Loucy (cell line): ENCODE results near the gene RAD51C.
"Not testable (repeated sequence)": the region's sequence is repeated elsewhere in the genome, so short reads cannot be mapped to it uniquely, and the experiment has no call there.

Source experiments
- H2AFZ ChIP-seq: fragments of 200-600 bp; sonication (generic); 2 replicates; pipeline ENCODE4 v1.6.0; 2016; ENCODE audit warnings: antibody characterized with exemption, mild to moderate bottlenecking, low read length, moderate library complexity
- H3F3A ChIP-seq: fragments of 200-600 bp; 2 replicates; pipeline ENCODE4 v1.6.0; 2016; ENCODE audit warnings: antibody characterized with exemption, low read depth, mild to moderate bottlenecking
- H3K27me3 ChIP-seq: fragments of 200-600 bp; sonication (generic); 2 replicates; pipeline ENCODE4 v1.6.1; 2014; ENCODE audit warnings: low read length, mild to moderate bottlenecking; ENCODE audit not compliant: insufficient read depth, poor library complexity, severe bottlenecking
- H3K36me3 ChIP-seq: fragments of 200-600 bp; sonication (generic); 2 replicates; pipeline ENCODE4 v1.6.1; 2016; ENCODE audit warnings: low read length; ENCODE audit not compliant: insufficient read depth
- H3K4me1 ChIP-seq: fragments of 200-600 bp; sonication (generic); 2 replicates; pipeline ENCODE4 v1.5.1; 2014; ENCODE audit warnings: low read length, mild to moderate bottlenecking; ENCODE audit not compliant: insufficient read depth, poor library complexity, severe bottlenecking
- H3K4me2 ChIP-seq: fragments of 200-600 bp; sonication (generic); 2 replicates; pipeline ENCODE4 v1.6.0; 2014; ENCODE audit warnings: antibody characterized with exemption, low read length, low read depth, mild to moderate bottlenecking; ENCODE audit not compliant: poor library complexity, severe bottlenecking
- H3K4me3 ChIP-seq: fragments of 200-600 bp; sonication (generic); 2 replicates; pipeline ENCODE4 v1.5.1; 2014; ENCODE audit warnings: low read length, mild to moderate bottlenecking, mixed read lengths; ENCODE audit not compliant: poor library complexity, severe bottlenecking
- H3K79me2 ChIP-seq: fragments of 200-600 bp; sonication (generic); 2 replicates; pipeline ENCODE4 v1.6.1; 2014; ENCODE audit warnings: low read length; ENCODE audit not compliant: insufficient read depth
- H3K9ac ChIP-seq: fragments of 200-600 bp; sonication (generic); 2 replicates; pipeline ENCODE4 v1.6.0; 2014; ENCODE audit warnings: mild to moderate bottlenecking, low read depth, low read length, moderate library complexity; ENCODE audit not compliant: poor library complexity, severe bottlenecking
- H3K9me2 ChIP-seq: fragments of 200-600 bp; sonication (generic); replicated peaks from 2 replicates; pipeline ENCODE4 v1.6.1; 2016; ENCODE audit warnings: low read depth, low read length, mixed read lengths
- H3K9me3 ChIP-seq: fragments of 200-600 bp; sonication (generic); 2 replicates; pipeline ENCODE4 v1.6.1; 2014; ENCODE audit warnings: mild to moderate bottlenecking, antibody characterized with exemption, low read length, low read depth; ENCODE audit not compliant: insufficient read depth
- H4K20me1 ChIP-seq: fragments of 200-600 bp; sonication (generic); 2 replicates; pipeline ENCODE4 v1.6.0; 2014; ENCODE audit warnings: antibody characterized with exemption, low read length, mild to moderate bottlenecking; ENCODE audit not compliant: insufficient read depth, poor library complexity, severe bottlenecking
- EZH2phosphoT487 ChIP-seq: fragments of 200-600 bp; IDR thresholded peaks from 2 replicates; pipeline ENCODE4 v1.6.1; 2018; ENCODE audit warnings: antibody characterized with exemption, mild to moderate bottlenecking, moderate library complexity, borderline replicate concordance
- TF ChIP-seq, protein P1 (sequence below): fragments of 200-600 bp; sonication (generic); conservative IDR thresholded peaks from 2 replicates; pipeline ENCODE4 v1.5.1; 2014; ENCODE audit warnings: mild to moderate bottlenecking, antibody characterized with exemption, low read length

The RAD51C gene

GRCh38 chr17:58734811-58735210 lies 42.4 kb downstream of the RAD51C start:
- Histone ChIP-seq H4K20me1 (no peaks in the 10 kb centered on the region), H3K79me2 (no peaks in the 10 kb centered on the region), H3K4me2 (no peak overlapping the region), H3K27me3 (no peaks in the 10 kb centered on the region), H3K4me1 (no peaks in the 10 kb centered on the region), H3K9me3 (no peaks in the 10 kb centered on the region), H3F3A (no peaks in the 10 kb centered on the region), H3K36me3 (peaks cover 9% of the 10 kb centered on the region; the same call in 1 of the 2 replicates), H3K4me3 (no peak overlapping the region), H3K9me2 (no peaks in the 10 kb centered on the region), H2AFZ (no peak overlapping the region), H3K9ac (no peak overlapping the region)
- no peak for TF ChIP-seq EZH2phosphoT487
- TF ChIP-seq, protein P1, sequence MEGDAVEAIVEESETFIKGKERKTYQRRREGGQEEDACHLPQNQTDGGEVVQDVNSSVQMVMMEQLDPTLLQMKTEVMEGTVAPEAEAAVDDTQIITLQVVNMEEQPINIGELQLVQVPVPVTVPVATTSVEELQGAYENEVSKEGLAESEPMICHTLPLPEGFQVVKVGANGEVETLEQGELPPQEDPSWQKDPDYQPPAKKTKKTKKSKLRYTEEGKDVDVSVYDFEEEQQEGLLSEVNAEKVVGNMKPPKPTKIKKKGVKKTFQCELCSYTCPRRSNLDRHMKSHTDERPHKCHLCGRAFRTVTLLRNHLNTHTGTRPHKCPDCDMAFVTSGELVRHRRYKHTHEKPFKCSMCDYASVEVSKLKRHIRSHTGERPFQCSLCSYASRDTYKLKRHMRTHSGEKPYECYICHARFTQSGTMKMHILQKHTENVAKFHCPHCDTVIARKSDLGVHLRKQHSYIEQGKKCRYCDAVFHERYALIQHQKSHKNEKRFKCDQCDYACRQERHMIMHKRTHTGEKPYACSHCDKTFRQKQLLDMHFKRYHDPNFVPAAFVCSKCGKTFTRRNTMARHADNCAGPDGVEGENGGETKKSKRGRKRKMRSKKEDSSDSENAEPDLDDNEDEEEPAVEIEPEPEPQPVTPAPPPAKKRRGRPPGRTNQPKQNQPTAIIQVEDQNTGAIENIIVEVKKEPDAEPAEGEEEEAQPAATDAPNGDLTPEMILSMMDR: no peak

- no peaks in the 10 kb centered on the region for H4K20me1 ChIP-seq
- H3K79me2 ChIP-seq: no peaks in the 10 kb centered on the region
- no peaks in the 10 kb centered on the region for H3K9me3 ChIP-seq
- TF ChIP-seq, protein P1: no peak
- TF ChIP-seq EZH2phosphoT487: no peak
- H3K9me2 ChIP-seq: no peaks in the 10 kb centered on the region
- H3K27me3 ChIP-seq: no peaks in the 10 kb centered on the region
- H3K9ac ChIP-seq: no peak overlapping the region
- no peak overlapping the region for H3K4me3 ChIP-seq
- no peaks in the 10 kb centered on the region for H3K36me3 ChIP-seq
- H3K4me2 ChIP-seq: no peak overlapping the region
- no peak overlapping the region for H2AFZ ChIP-seq
- no peaks in the 10 kb centered on the region for H3K4me1 ChIP-seq
- H3F3A ChIP-seq: no peaks in the 10 kb centered on the region
Observed at GRCh38 chr17:58741121-58741625, 48.8 kb downstream of the RAD51C start.

- H2AFZ ChIP-seq: no peak overlapping the region
- H3K9me2 ChIP-seq: no peaks in the 10 kb centered on the region
- H3K4me3 ChIP-seq: no peak overlapping the region
- H3K36me3 ChIP-seq: no peaks in the 10 kb centered on the region
- H3F3A ChIP-seq: no peaks in the 10 kb centered on the region
- H3K9ac ChIP-seq: no peak overlapping the region
- no peaks in the 10 kb centered on the region for H3K27me3 ChIP-seq
- H3K4me1 ChIP-seq: no peaks in the 10 kb centered on the region
- TF ChIP-seq, protein P1: no peak
- TF ChIP-seq EZH2phosphoT487: no peak
- H3K9me3 ChIP-seq: no peaks in the 10 kb centered on the region
- no peaks in the 10 kb centered on the region for H3K79me2 ChIP-seq
- H4K20me1 ChIP-seq: no peaks in the 10 kb centered on the region
- no peak overlapping the region for H3K4me2 ChIP-seq
Observed at GRCh38 chr17:58747674-58748073, 55.3 kb downstream of the RAD51C start.

DNA sequence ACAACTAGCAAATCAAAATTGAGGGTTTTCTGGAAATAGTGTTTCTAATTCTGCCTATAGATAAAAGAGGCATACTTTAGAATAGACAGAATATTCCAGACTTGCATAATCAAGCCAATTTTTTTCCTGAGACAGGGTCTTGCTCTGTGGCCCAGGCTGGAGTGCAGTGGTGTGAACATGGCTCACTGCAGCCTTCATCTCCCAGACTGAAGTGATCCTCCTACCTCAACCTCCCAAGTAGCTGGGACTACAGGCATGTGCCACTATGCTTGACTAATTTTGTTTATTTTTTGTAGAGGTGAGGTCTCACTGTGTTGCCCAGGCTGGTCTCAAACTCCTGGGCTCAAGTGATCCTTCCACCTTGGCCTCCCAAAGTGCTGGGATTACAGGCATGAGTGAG lies 57.2 kb downstream of the RAD51C start:
- not testable (repeated sequence) for H3K9me3 ChIP-seq, H3K9ac ChIP-seq, H3K36me3 ChIP-seq, H3F3A ChIP-seq, H3K9me2 ChIP-seq, H3K4me3 ChIP-seq, H2AFZ ChIP-seq, H4K20me1 ChIP-seq, H3K79me2 ChIP-seq, H3K4me2 ChIP-seq, H3K4me1 ChIP-seq, H3K27me3 ChIP-seq
